Endodermal cell (in vitro differentiated cells): ENCODE results near the gene HYDIN. TPM values are rescaled to one million over a fixed set of nuclear protein-coding genes. Genes with fewer than 3 reads are reported as not detected.

Source experiments
- DNase-seq: peaks from one replicate; pipeline ENCODE4 v3.0.0-alpha.2; 2017
- H3K27ac ChIP-seq: 2 replicates; pipeline ENCODE4 v1.5.1; 2013; ENCODE audit warnings: mild to moderate bottlenecking, low read depth, low read length, moderate library complexity
- H3K27me3 ChIP-seq: 2 replicates; pipeline ENCODE4 v1.6.1; 2013; ENCODE audit warnings: mild to moderate bottlenecking, low read length, moderate library complexity; ENCODE audit not compliant: insufficient read depth, control insufficient read depth, poor library complexity, severe bottlenecking
- H3K36me3 ChIP-seq: 2 replicates; pipeline ENCODE4 v1.7.0; 2013; ENCODE audit warnings: mild to moderate bottlenecking, low read length, moderate library complexity; ENCODE audit not compliant: control insufficient read depth, insufficient read depth
- H3K4me1 ChIP-seq: one replicate; pipeline ENCODE4 v1.7.0; 2013; ENCODE audit warnings: low read length; ENCODE audit not compliant: control insufficient read depth, insufficient read depth
- H3K4me3 ChIP-seq: 2 replicates; pipeline ENCODE4 v1.5.1; 2013; ENCODE audit warnings: mild to moderate bottlenecking, low read length, moderate library complexity
- H3K9ac ChIP-seq: 2 replicates; pipeline ENCODE4 v1.6.1; 2013; ENCODE audit warnings: mild to moderate bottlenecking, low read length, moderate library complexity; ENCODE audit not compliant: poor library complexity, severe bottlenecking; ENCODE audit errors: extremely low read depth
- H3K9me3 ChIP-seq: 2 replicates; pipeline ENCODE4 v1.6.1; 2013; ENCODE audit warnings: mild to moderate bottlenecking, low read length, moderate library complexity; ENCODE audit not compliant: control insufficient read depth
- H3K27ac Mint-ChIP-seq: 2 replicates; pipeline ENCODE4 v1.8.0; 2020; ENCODE audit warnings: mixed read lengths
- H3K27me3 Mint-ChIP-seq: 2 replicates; pipeline ENCODE4 v1.8.0; 2021; ENCODE audit warnings: mild to moderate bottlenecking, mixed read lengths; ENCODE audit not compliant: insufficient read depth
- H3K36me3 Mint-ChIP-seq: 2 replicates; pipeline ENCODE4 v1.8.0; 2020; ENCODE audit warnings: low read depth, mixed read lengths
- H3K4me1 Mint-ChIP-seq: 2 replicates; pipeline ENCODE4 v1.8.0; 2020; ENCODE audit warnings: mixed read lengths
- H3K4me3 Mint-ChIP-seq: 2 replicates; pipeline ENCODE4 v1.8.0; 2020; ENCODE audit warnings: mild to moderate bottlenecking, moderate library complexity, mixed read lengths
- H3K9me3 Mint-ChIP-seq: 2 replicates; pipeline ENCODE4 v1.8.0; 2020; ENCODE audit warnings: mild to moderate bottlenecking, mixed read lengths
- WGBS, 2 experiments: methylation state at CpG; one replicate each; pipeline versions ENCODE4 v1.1.5 to v1.1.7; 2013; ENCODE audit warnings: missing lambda C conversion rate in 2 of 2, mixed read lengths in 1 of 2; ENCODE audit not compliant: insufficient coverage in 1 of 2, insufficient read length in 1 of 2; 5-methylcytosine and 5-hydroxymethylcytosine counted together
- total RNA-seq, 2 donors: library from RNA; stranded (reverse); fragmentation: NEBNext Ultra II Directional in 1 of 2; extraction: Animal tissue kit (Norgen Biotek cat#: 25700) in 1 of 2; gene quantifications; 2 replicates in 1 of 2; 3 replicates in 1 of 2; pipeline ENCODE4 v1.2.1, GENCODE V29; 2021
- TF ChIP-seq, protein P1 (sequence below): fragments of 200-600 bp; sonication (generic); conservative IDR thresholded peaks from 2 replicates; pipeline ENCODE4 v1.5.0; 2021; ENCODE audit warnings: antibody characterized with exemption, mild to moderate bottlenecking

HYDIN gene
- total RNA-seq, 2 donors from 2014 or later, result 6.4 to 7.7 TPM

DNA sequence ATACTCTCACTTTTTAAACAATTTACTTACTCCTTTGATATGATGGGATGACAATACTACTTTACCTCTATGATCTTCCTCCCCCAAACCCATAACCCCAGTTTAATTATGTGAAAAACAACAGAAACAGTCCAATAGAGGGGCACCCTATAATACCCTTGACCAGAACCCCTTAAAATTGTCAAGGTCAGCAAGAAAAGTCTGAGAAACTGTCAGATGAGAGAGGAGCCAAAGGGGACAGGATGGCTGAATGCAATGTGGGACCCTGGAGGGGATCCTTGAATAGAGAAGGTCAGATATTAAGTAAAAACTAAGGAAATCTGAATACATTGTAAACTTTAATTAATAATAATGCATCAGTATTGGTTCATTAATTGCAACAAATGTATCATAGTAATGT lies 15.8 kb upstream of the HYDIN start:
- Mint-ChIP-seq H3K36me3 (no peaks in the 10 kb centered on the region), H3K9me3 (no peaks in the 10 kb centered on the region), H3K27me3 (no peaks in the 10 kb centered on the region), H3K27ac (no peak overlapping the region), H3K4me3 (no peak overlapping the region), H3K4me1 (peaks cover 5% of the 10 kb centered on the region)
- DNase-seq, result no peak
- H3K9me3 ChIP-seq, result no peaks in the 10 kb centered on the region
- H3K4me1 ChIP-seq, result no peaks in the 10 kb centered on the region
- H3K4me3 ChIP-seq, result no peak overlapping the region
- TF ChIP-seq, protein P1, sequence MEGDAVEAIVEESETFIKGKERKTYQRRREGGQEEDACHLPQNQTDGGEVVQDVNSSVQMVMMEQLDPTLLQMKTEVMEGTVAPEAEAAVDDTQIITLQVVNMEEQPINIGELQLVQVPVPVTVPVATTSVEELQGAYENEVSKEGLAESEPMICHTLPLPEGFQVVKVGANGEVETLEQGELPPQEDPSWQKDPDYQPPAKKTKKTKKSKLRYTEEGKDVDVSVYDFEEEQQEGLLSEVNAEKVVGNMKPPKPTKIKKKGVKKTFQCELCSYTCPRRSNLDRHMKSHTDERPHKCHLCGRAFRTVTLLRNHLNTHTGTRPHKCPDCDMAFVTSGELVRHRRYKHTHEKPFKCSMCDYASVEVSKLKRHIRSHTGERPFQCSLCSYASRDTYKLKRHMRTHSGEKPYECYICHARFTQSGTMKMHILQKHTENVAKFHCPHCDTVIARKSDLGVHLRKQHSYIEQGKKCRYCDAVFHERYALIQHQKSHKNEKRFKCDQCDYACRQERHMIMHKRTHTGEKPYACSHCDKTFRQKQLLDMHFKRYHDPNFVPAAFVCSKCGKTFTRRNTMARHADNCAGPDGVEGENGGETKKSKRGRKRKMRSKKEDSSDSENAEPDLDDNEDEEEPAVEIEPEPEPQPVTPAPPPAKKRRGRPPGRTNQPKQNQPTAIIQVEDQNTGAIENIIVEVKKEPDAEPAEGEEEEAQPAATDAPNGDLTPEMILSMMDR, result no peak
- H3K27ac ChIP-seq, result no peak overlapping the region
- no peaks in the 10 kb centered on the region for H3K36me3 ChIP-seq
- no peak overlapping the region for H3K9ac ChIP-seq
- H3K27me3 ChIP-seq, result no peaks in the 10 kb centered on the region

DNA sequence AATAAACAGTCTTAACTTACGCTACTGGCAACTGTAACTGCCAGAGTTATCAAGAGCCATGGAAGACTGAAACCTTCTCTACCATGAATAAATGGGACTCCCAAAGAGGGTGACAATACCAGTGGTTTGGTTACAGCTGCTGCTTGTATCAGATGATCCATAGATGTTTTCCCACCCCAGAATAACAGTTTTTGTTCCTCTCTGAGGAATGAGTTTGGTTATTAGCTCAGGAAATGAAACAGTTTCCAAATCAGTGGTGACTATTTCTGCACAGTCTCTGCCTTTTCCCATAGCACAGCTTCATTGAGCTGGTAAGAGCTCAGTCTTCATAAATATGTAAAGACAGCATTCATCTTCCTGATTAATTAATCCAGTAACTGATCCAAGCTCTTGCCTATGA lies 14.0 kb upstream of the HYDIN start:
- no peak overlapping the region for H3K4me3 ChIP-seq
- no peaks in the 10 kb centered on the region for H3K4me1 ChIP-seq
- H3K9me3 ChIP-seq, result no peaks in the 10 kb centered on the region
- Mint-ChIP-seq H3K4me1 (peaks cover 2% of the 10 kb centered on the region), H3K4me3 (no peak overlapping the region), H3K36me3 (no peaks in the 10 kb centered on the region), H3K27ac (no peak overlapping the region), H3K27me3 (peaks cover 4% of the 10 kb centered on the region), H3K9me3 (no peaks in the 10 kb centered on the region)
- TF ChIP-seq, protein P1, result no peak
- H3K27ac ChIP-seq, result no peak overlapping the region
- H3K27me3 ChIP-seq, result no peaks in the 10 kb centered on the region
- DNase-seq, result no peak
- H3K9ac ChIP-seq, result no peak overlapping the region
- no peaks in the 10 kb centered on the region for H3K36me3 ChIP-seq
- 100% methylated on average over 1 of the region's 1 CpG; no CpG with 5 or more reads in 1 of the 2 experiments for WGBS, 2 experiments

DNA sequence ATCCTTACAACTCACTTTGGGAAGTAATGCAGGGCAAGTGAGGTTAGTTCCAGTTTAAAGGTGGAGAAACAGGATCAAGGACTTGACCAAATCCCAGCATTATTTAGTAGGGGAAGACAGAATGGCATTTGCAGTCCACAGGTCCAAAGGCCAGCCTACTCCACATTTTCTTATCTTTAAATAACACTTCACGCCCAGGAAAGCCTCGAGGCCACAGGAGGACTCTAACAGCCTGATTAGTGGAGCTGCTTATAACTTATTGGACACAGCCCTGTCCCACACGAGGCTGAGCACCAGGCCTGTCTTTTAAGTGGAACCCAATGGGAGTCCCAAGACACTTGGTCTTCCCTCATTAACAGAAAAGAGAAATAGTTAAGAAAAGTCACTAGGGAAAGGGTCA lies 12.1 kb upstream of the HYDIN start:
- Mint-ChIP-seq H3K27ac (no peak overlapping the region), H3K27me3 (peaks cover 10% of the 10 kb centered on the region), H3K9me3 (peaks cover 4% of the 10 kb centered on the region), H3K36me3 (no peaks in the 10 kb centered on the region), H3K4me1 (no peaks in the 10 kb centered on the region), H3K4me3 (no peak overlapping the region)
- no peaks in the 10 kb centered on the region for H3K36me3 ChIP-seq
- H3K27ac ChIP-seq, result no peak overlapping the region
- H3K4me1 ChIP-seq, result no peaks in the 10 kb centered on the region
- TF ChIP-seq, protein P1, result no peak
- no peaks in the 10 kb centered on the region for H3K9me3 ChIP-seq
- H3K9ac ChIP-seq, result no peak overlapping the region
- no peak for DNase-seq
- no peak overlapping the region for H3K4me3 ChIP-seq
- WGBS, 2 experiments, result 92 to 100% methylated on average over 2 to 3 of the region's 3 CpGs
- H3K27me3 ChIP-seq, result no peaks in the 10 kb centered on the region
